Fibroblast of lung (primary cell): ENCODE data around the gene ABAT. TPM values are rescaled to one million over a fixed set of nuclear protein-coding genes. Genes with fewer than 3 reads are reported as not detected.

ENCODE experiments used
- DNase-seq, 2 donors: peaks; one replicate each; pipeline versions ENCODE4 v3.0.0 to v3.0.0-alpha.2; 2010; ENCODE audit warnings: low read depth in 2 of 2
- H2AFZ ChIP-seq: 2 replicates; pipeline ENCODE4 v1.5.1; 2012; ENCODE audit warnings: low read length, control low read depth, inconsistent platforms
- H3K27ac ChIP-seq: 2 replicates; pipeline ENCODE4 v1.5.1; 2011; ENCODE audit warnings: low read length, control low read depth; ENCODE audit not compliant: insufficient read depth
- H3K27me3 ChIP-seq: 2 replicates; pipeline ENCODE4 v1.5.1; 2011; ENCODE audit warnings: mild to moderate bottlenecking, low read length; ENCODE audit not compliant: control insufficient read depth, insufficient read depth
- H3K36me3 ChIP-seq: 2 replicates; pipeline ENCODE4 v1.5.1; 2011; ENCODE audit warnings: low read length; ENCODE audit not compliant: control insufficient read depth, insufficient read depth
- H3K4me1 ChIP-seq: 2 replicates; pipeline ENCODE4 v1.5.1; 2011; ENCODE audit warnings: low read length; ENCODE audit not compliant: control insufficient read depth, insufficient read depth; ENCODE audit errors: extremely low read depth
- H3K4me2 ChIP-seq: 2 replicates; pipeline ENCODE4 v1.5.1; 2011; ENCODE audit warnings: low read length, control low read depth; ENCODE audit not compliant: insufficient read depth; ENCODE audit errors: extremely low read depth
- H3K4me3 ChIP-seq, 4 experiments: fragments of 200-600 bp in 1 of 4; sonication (generic) in 1 of 4; replicated peaks in 1 of 4; 2 replicates each; pipeline ENCODE4 v1.5.1; 2011 to 2016; ENCODE audit warnings: low read length in 4 of 4, low read depth in 3 of 4, mild to moderate bottlenecking in 3 of 4, control low read depth in 2 of 4, inconsistent platforms in 1 of 4, mixed read lengths in 1 of 4; ENCODE audit not compliant: insufficient read depth in 1 of 4; ENCODE audit errors: control extremely low read depth in 1 of 4
- H3K79me2 ChIP-seq: 2 replicates; pipeline ENCODE4 v1.5.1; 2012; ENCODE audit warnings: mild to moderate bottlenecking, low read length, inconsistent platforms; ENCODE audit not compliant: control insufficient read depth, insufficient read depth
- H3K9ac ChIP-seq: 2 replicates; pipeline ENCODE4 v1.5.1; 2011; ENCODE audit warnings: mild to moderate bottlenecking, low read length, control low read depth; ENCODE audit not compliant: insufficient read depth
- H3K9me3 ChIP-seq: 2 replicates; pipeline ENCODE4 v1.5.1; 2012; ENCODE audit warnings: low read depth, low read length; ENCODE audit not compliant: control insufficient read depth, insufficient read depth
- H4K20me1 ChIP-seq: 2 replicates; pipeline ENCODE4 v1.5.1; 2011; ENCODE audit warnings: low read length; ENCODE audit not compliant: control insufficient read depth, insufficient read depth; ENCODE audit errors: extremely low read depth
- EZH2 ChIP-seq: IDR thresholded peaks from 2 replicates; pipeline ENCODE4 v1.5.1; 2012; ENCODE audit warnings: low read length, control low read depth, mild to moderate bottlenecking; ENCODE audit errors: missing control alignments
- polyA plus RNA-seq, 2 donors: library from polyadenylated mRNA; depleted of rRNA in 1 of 2; stranded (reverse) in 1 of 2; unstranded in 1 of 2; fragments of >200 nt; gene quantifications; 2 replicates each; pipeline ENCODE4 v1.2.1, GENCODE V29; 2011 to 2012; ENCODE audit warnings: missing spikeins in 1 of 2
- total RNA-seq: library from RNA; depleted of rRNA; stranded (reverse); fragments of >200 nt; gene quantifications from 2 replicates; pipeline ENCODE4 v1.2.1, GENCODE V29; 2014
- TF ChIP-seq, protein P1 (sequence below), 2 donors: IDR thresholded peaks in 1 of 2; conservative IDR thresholded peaks in 1 of 2; 1 replicate in 1 of 2; 2 replicates in 1 of 2; pipeline ENCODE4 v1.5.1; 2011 to 2012; ENCODE audit warnings: low read length in 2 of 2, control low read depth in 1 of 2, inconsistent platforms in 1 of 2, low read depth in 1 of 2, mild to moderate bottlenecking in 1 of 2

Gene ABAT
- total and polyA plus RNA-seq, 2 donors (not counting 1 experiment from before 2014, with no cell fraction given) = 1.8 TPM

DNA sequence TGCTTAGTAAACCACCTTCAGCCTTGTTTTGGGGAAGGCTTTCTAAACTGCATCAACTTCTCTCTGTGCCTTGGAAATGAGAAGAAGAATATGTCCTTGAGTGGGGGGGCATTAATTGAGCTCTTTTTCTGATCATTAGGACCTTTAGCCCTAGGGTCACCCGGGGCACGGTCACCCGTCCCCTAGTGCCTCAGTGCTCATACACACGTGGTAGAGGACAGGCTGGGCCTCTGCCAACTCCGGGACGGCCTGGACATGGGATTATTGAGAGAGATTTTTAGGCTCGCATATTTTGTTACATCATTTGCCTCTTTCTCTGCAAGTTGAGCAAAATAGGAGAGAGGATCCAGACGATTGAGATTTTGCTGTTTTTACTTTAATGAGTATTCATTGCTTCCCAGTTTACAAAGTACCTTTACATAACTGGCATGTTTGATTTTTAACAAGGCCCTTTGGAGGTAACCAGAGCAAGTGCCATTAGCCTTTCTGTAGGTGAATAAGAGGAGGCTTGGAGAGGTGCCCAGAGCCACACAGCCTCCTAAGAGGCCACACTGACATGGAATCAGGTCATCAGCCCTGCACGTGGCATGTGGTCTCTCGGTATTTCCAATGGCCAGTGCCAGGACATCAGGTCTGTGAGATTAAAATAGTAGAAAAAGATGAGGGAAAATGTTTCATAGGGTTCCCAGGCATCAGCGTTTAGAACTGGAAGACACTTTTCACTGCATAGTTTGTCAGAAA lies 134.4 kb downstream of the ABAT start:
- H3K4me2 ChIP-seq = no peak overlapping the region
- H3K79me2 ChIP-seq = peaks cover 9% of the 10 kb centered on the region
- no peak for DNase-seq
- H3K27ac ChIP-seq = no peak overlapping the region
- no peaks in the 10 kb centered on the region for H3K9me3 ChIP-seq
- no peaks in the 10 kb centered on the region for H4K20me1 ChIP-seq
- H3K4me1 ChIP-seq = no peaks in the 10 kb centered on the region
- H3K9ac ChIP-seq = no peak overlapping the region
- no peak for TF ChIP-seq EZH2
- TF ChIP-seq, protein P1, sequence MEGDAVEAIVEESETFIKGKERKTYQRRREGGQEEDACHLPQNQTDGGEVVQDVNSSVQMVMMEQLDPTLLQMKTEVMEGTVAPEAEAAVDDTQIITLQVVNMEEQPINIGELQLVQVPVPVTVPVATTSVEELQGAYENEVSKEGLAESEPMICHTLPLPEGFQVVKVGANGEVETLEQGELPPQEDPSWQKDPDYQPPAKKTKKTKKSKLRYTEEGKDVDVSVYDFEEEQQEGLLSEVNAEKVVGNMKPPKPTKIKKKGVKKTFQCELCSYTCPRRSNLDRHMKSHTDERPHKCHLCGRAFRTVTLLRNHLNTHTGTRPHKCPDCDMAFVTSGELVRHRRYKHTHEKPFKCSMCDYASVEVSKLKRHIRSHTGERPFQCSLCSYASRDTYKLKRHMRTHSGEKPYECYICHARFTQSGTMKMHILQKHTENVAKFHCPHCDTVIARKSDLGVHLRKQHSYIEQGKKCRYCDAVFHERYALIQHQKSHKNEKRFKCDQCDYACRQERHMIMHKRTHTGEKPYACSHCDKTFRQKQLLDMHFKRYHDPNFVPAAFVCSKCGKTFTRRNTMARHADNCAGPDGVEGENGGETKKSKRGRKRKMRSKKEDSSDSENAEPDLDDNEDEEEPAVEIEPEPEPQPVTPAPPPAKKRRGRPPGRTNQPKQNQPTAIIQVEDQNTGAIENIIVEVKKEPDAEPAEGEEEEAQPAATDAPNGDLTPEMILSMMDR (conservative IDR thresholded peaks at IDR 0.05 in 1 of 2, IDR thresholded peaks at IDR 0.05 in 1 of 2; ENCODE audit: low read depth in 1 of 2, low read length in 2 of 2) = no peak
- no peak overlapping the region for H3K4me3 ChIP-seq
- H3K36me3 ChIP-seq = peaks cover 21% of the 10 kb centered on the region
- H3K27me3 ChIP-seq = no peaks in the 10 kb centered on the region
- no peak overlapping the region for H2AFZ ChIP-seq

- no peak for DNase-seq
- H3K4me3 ChIP-seq = no peak overlapping the region
- no peaks in the 10 kb centered on the region for H3K27me3 ChIP-seq
- TF ChIP-seq, protein P1 (conservative IDR thresholded peaks at IDR 0.05 in 1 of 2, IDR thresholded peaks at IDR 0.05 in 1 of 2; ENCODE audit: low read depth in 1 of 2, low read length in 2 of 2) = no peak
- H3K4me2 ChIP-seq = no peak overlapping the region
- no peak overlapping the region for H3K9ac ChIP-seq
- no peaks in the 10 kb centered on the region for H3K4me1 ChIP-seq
- no peaks in the 10 kb centered on the region for H3K9me3 ChIP-seq
- no peaks in the 10 kb centered on the region for H4K20me1 ChIP-seq
- H3K36me3 ChIP-seq = peaks cover 31% of the 10 kb centered on the region
- peaks cover 1% of the 10 kb centered on the region for H3K79me2 ChIP-seq
- no peak overlapping the region for H2AFZ ChIP-seq
- no peak overlapping the region for H3K27ac ChIP-seq
Observed at GRCh38 chr16:8812162-8812843, 137.9 kb downstream of the ABAT start.

DNA sequence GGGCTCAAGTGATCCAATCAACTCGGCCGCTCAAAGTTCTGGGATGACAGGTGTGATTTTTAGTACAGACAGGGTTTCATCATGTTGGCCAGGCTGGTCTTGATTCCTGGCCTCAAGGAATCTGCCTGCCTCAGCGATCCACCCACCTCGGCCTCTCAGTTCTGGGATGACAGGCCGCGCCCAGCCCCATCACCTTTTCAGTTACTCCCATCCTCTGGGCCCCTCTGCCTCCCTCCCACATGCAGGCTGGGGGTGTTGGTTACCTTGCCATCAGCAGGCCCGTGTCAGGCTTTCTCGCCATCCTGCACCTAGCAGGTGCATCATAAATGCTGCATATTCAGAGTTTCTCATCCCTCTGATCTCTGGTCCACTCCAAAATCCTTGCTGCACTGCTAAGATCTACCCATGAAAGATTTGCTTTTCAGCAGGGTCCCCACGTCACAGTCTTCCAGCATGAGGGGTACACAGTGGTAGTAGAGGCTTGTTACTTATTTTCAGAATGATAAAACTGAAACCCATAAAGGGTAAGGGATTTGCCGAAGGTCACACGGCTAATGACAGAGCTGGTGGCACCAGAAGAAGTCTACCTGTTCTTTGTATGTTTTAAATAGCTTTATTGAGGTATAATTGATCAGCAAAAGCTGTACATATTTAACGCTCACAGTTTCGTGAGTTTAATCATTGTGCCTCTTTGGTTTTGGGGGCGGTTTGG lies 139.8 kb downstream of the ABAT start:
- no peak overlapping the region for H3K27ac ChIP-seq
- H3K4me1 ChIP-seq = peaks cover 3% of the 10 kb centered on the region
- H3K4me3 ChIP-seq = no peak overlapping the region
- no peaks in the 10 kb centered on the region for H4K20me1 ChIP-seq
- DNase-seq = no peak
- no peak overlapping the region for H3K9ac ChIP-seq
- no peak for TF ChIP-seq EZH2
- TF ChIP-seq, protein P1 (conservative IDR thresholded peaks at IDR 0.05 in 1 of 2, IDR thresholded peaks at IDR 0.05 in 1 of 2; ENCODE audit: low read depth in 1 of 2, low read length in 2 of 2) = no peak
- peaks cover 30% of the 10 kb centered on the region for H3K36me3 ChIP-seq
- H3K4me2 ChIP-seq = no peak overlapping the region
- no peaks in the 10 kb centered on the region for H3K79me2 ChIP-seq
- no peaks in the 10 kb centered on the region for H3K27me3 ChIP-seq
- H3K9me3 ChIP-seq = no peaks in the 10 kb centered on the region
- H2AFZ ChIP-seq = no peak overlapping the region
